ENCODE measurements around the gene HOXD13.

The HOXD13 gene

GRCh38 chr2:176091329-176092258 is 927 bp upstream of the HOXD13 start:
- ATAC-seq = no peak
- TF ChIP-seq ESRRG (CRISPR knock-in tag; IDR thresholded peaks at IDR 0.05) (no peak), RARB (CRISPR knock-in tag; IDR thresholded peaks at IDR 0.05) (no peak), ZNF565 (CRISPR knock-in tag; conservative IDR thresholded peaks at IDR 0.05; ENCODE audit: low read depth) (no peak), BACH2 (CRISPR knock-in tag; IDR thresholded peaks at IDR 0.05; ENCODE audit: borderline replicate concordance) (no peak), ZNF70 (CRISPR knock-in tag; IDR thresholded peaks at IDR 0.05) (no peak), GLIS3 (CRISPR knock-in tag; IDR thresholded peaks at IDR 0.05) (no peak), TSHZ2 (CRISPR knock-in tag; IDR thresholded peaks at IDR 0.05) (no peak), ZNF8 (CRISPR knock-in tag; IDR thresholded peaks at IDR 0.05) (no peak)
- TF ChIP-seq, protein P1, sequence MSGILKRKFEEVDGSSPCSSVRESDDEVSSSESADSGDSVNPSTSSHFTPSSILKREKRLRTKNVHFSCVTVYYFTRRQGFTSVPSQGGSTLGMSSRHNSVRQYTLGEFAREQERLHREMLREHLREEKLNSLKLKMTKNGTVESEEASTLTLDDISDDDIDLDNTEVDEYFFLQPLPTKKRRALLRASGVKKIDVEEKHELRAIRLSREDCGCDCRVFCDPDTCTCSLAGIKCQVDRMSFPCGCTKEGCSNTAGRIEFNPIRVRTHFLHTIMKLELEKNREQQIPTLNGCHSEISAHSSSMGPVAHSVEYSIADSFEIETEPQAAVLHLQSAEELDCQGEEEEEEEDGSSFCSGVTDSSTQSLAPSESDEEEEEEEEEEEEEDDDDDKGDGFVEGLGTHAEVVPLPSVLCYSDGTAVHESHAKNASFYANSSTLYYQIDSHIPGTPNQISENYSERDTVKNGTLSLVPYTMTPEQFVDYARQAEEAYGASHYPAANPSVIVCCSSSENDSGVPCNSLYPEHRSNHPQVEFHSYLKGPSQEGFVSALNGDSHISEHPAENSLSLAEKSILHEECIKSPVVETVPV (CRISPR knock-in tag; IDR thresholded peaks at IDR 0.05) = no peak

DNA sequence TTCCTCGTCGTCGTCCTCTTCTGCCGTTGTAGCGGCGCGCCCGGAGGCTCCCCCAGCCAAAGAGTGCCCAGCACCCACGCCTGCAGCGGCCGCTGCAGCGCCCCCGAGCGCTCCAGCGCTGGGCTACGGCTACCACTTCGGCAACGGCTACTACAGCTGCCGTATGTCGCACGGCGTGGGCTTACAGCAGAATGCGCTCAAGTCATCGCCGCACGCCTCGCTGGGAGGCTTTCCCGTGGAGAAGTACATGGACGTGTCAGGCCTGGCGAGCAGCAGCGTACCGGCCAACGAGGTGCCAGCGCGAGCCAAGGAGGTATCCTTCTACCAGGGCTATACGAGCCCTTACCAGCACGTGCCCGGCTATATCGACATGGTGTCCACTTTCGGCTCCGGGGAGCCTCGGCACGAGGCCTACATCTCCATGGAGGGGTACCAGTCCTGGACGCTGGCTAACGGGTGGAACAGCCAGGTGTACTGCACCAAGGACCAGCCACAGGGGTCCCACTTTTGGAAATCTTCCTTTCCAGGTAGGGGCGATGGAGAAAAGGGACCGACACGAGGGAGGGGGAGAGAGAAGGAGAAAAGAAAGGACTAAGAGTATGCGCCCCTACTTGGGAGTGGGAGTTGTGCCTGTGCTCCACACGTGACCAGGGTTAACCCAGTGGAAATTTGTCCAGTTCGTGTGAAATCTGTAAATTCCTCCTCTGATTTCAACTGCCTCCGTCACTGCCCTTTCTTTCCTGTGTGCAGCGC is 800 bp downstream of the HOXD13 start:
- TF ChIP-seq ZFP3 (CRISPR knock-in tag; IDR thresholded peaks at IDR 0.05) (no peak), PATZ1 (CRISPR knock-in tag; IDR thresholded peaks at IDR 0.05; ENCODE audit: borderline replicate concordance) (no peak), CSDC2 (CRISPR knock-in tag; IDR thresholded peaks at IDR 0.05) (no peak), TOX (CRISPR knock-in tag; IDR thresholded peaks at IDR 0.05; ENCODE audit: borderline replicate concordance) (no peak), ZNF70 (CRISPR knock-in tag; IDR thresholded peaks at IDR 0.05) (no peak)
- ATAC-seq = peak; percentile 33

DNA sequence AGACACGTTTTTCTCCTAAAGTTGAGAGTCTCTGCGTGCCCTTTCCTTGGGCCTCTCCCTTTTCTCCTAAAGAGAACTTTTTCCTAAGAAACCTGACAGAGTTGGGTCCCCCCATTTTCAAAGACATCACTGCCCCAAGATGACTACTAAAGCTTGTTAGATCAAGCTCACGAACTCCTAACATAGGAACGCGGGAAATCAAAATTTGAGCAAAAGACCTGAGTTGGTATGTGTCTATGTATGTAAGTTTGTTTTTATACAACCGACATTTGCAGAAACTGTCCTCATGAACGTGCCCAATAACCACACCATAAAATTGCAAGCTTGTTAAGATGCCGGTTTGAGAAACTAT is 1.4 kb downstream of the HOXD13 start:
- TF ChIP-seq GLIS3 (CRISPR knock-in tag; IDR thresholded peaks at IDR 0.05) = no peak
- TF ChIP-seq TSHZ2 (CRISPR knock-in tag; IDR thresholded peaks at IDR 0.05) = no peak
- TF ChIP-seq ZNF8 (CRISPR knock-in tag; IDR thresholded peaks at IDR 0.05) = no peak
- no peak for TF ChIP-seq ISL1 (CRISPR knock-in tag; IDR thresholded peaks at IDR 0.05)
- TF ChIP-seq BACH2 (CRISPR knock-in tag; IDR thresholded peaks at IDR 0.05; ENCODE audit: borderline replicate concordance) = no peak
- TF ChIP-seq, protein P2, sequence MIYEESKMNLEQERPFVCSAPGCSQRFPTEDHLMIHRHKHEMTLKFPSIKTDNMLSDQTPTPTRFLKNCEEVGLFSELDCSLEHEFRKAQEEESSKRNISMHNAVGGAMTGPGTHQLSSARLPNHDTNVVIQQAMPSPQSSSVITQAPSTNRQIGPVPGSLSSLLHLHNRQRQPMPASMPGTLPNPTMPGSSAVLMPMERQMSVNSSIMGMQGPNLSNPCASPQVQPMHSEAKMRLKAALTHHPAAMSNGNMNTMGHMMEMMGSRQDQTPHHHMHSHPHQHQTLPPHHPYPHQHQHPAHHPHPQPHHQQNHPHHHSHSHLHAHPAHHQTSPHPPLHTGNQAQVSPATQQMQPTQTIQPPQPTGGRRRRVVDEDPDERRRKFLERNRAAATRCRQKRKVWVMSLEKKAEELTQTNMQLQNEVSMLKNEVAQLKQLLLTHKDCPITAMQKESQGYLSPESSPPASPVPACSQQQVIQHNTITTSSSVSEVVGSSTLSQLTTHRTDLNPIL (CRISPR knock-in tag; IDR thresholded peaks at IDR 0.05; ENCODE audit: low read depth) = no peak
- no peak for TF ChIP-seq RARB (CRISPR knock-in tag; IDR thresholded peaks at IDR 0.05)
- TF ChIP-seq TCF4 (CRISPR knock-in tag; IDR thresholded peaks at IDR 0.05; ENCODE audit: borderline replicate concordance) = no peak
- no peak for TF ChIP-seq TOX (CRISPR knock-in tag; IDR thresholded peaks at IDR 0.05; ENCODE audit: borderline replicate concordance)
- TF ChIP-seq ZFP30 (CRISPR knock-in tag; IDR thresholded peaks at IDR 0.05) = no peak
- ATAC-seq = no peak
